GM18519 (cell line): ENCODE data around the gene CCDC57.

Experiments used
- ATAC-seq: cut with Tn5 transposase; IDR thresholded peaks from one replicate; pipeline ENCODE4 v1.9.1; 2021; ENCODE audit warnings: mild to moderate bottlenecking, moderate library complexity; ENCODE audit not compliant: unreplicated experiment, low FRiP score

Gene CCDC57

GRCh38 chr17:82085931-82086764 lies 126.5 kb downstream of the CCDC57 start:
- ATAC-seq: no peak

GRCh38 chr17:82085031-82085861 lies 127.4 kb downstream of the CCDC57 start:
- no peak for ATAC-seq

- no peak for ATAC-seq
These were observed 128.1 kb downstream of the CCDC57 start for GRCh38 chr17:82084373-82085030.

GRCh38 chr17:82083533-82084359 lies 128.9 kb downstream of the CCDC57 start:
- ATAC-seq: no peak

GRCh38 chr17:82083009-82083408 lies 129.6 kb downstream of the CCDC57 start:
- no peak for ATAC-seq

- ATAC-seq: no peak
These were observed 130.2 kb downstream of the CCDC57 start for GRCh38 chr17:82082456-82082855.

GRCh38 chr17:82081966-82082365 lies 130.7 kb downstream of the CCDC57 start:
- ATAC-seq: no peak

- no peak for ATAC-seq
These were observed 131.1 kb downstream of the CCDC57 start for GRCh38 chr17:82081546-82081945.

GRCh38 chr17:82080789-82081464 lies 131.7 kb downstream of the CCDC57 start:
- ATAC-seq: no peak

- ATAC-seq: no peak
These were observed 132.4 kb downstream of the CCDC57 start for GRCh38 chr17:82080048-82080788.

- no peak for ATAC-seq
These were observed 133.5 kb downstream of the CCDC57 start for GRCh38 chr17:82079001-82079677.

- no peak for ATAC-seq
These were observed 134.2 kb downstream of the CCDC57 start for GRCh38 chr17:82078433-82078832.

- no peak for ATAC-seq
These were observed 134.9 kb downstream of the CCDC57 start for GRCh38 chr17:82077617-82078358.

GRCh38 chr17:82076785-82077591 lies 135.7 kb downstream of the CCDC57 start:
- ATAC-seq: no peak

GRCh38 chr17:82076018-82076784 lies 136.4 kb downstream of the CCDC57 start:
- ATAC-seq: no peak

- ATAC-seq: no peak
These were observed 139.2 kb downstream of the CCDC57 start for GRCh38 chr17:82073446-82073845.
